Testis (tissue), 3 donors: ENCODE measurements around the gene LPIN1. TPM values are rescaled to one million over a fixed set of nuclear protein-coding genes. Genes with fewer than 3 reads are reported as not detected.
"Not testable (repeated sequence)": the region's sequence is repeated elsewhere in the genome, so short reads cannot be mapped to it uniquely, and the experiment has no call there.

Experiments
- DNase-seq: peaks from one replicate; pipeline ENCODE4 v3.0.0-alpha.2; 2019
- H3K27ac ChIP-seq, 2 donors: fragments of 200-600 bp; sonication (generic); one replicate each; pipeline ENCODE4 v1.5.1; 2019
- H3K27me3 ChIP-seq: fragments of 200-600 bp; sonication (generic); one replicate; pipeline ENCODE4 v1.5.1; 2019
- H3K36me3 ChIP-seq: fragments of 200-600 bp; sonication (generic); one replicate; pipeline ENCODE4 v1.5.1; 2017; ENCODE audit warnings: low read depth; ENCODE audit errors: missing control alignments
- H3K4me1 ChIP-seq: fragments of 200-600 bp; sonication (generic); one replicate; pipeline ENCODE4 v1.5.1; 2019
- H3K4me3 ChIP-seq, 2 donors: fragments of 200-600 bp; sonication (generic); one replicate each; pipeline ENCODE4 v1.5.1; 2017 to 2019
- H3K9me3 ChIP-seq: fragments of 200-600 bp; sonication (generic); one replicate; pipeline ENCODE4 v1.5.1; 2017
- CTCF ChIP-seq, 3 experiments: fragments of 450-650 bp in 2 of 3; fragments of 200-600 bp in 1 of 3; sonication (generic) in 1 of 3; IDR thresholded peaks; one replicate each; pipeline ENCODE4 v1.5.1; 2016 to 2019; ENCODE audit warnings: antibody characterized with exemption in 3 of 3, mild to moderate bottlenecking in 2 of 3, moderate library complexity in 1 of 3
- POLR2A ChIP-seq: fragments of 450-650 bp; IDR thresholded peaks from one replicate; pipeline ENCODE4 v1.6.1; 2017; ENCODE audit warnings: antibody characterized with exemption, mild to moderate bottlenecking, moderate library complexity
- WGBS, 2 donors: methylation state at CpG; one replicate each; pipeline ENCODE4 v1.1.5; 2018; 5-methylcytosine and 5-hydroxymethylcytosine counted together
- intact Hi-C: fragments of 100-400 bp; cut with DNase I; formaldehyde crosslinking; loops from one replicate; pipeline ENCODE4 v1.15.1; 2023; ENCODE audit warnings: low total_unique reads
- polyA plus RNA-seq: library from polyadenylated mRNA; stranded (reverse); fragments of 350-450 nt; fragmentation: Illumina TruSeq; extraction: RNeasy Lipid Tissue Mini Kit (QIAGEN cat#74804); gene quantifications from one replicate; pipeline ENCODE4 v1.2.3, GENCODE V29; 2014; ENCODE audit warnings: low read depth, low replicate concordance; ENCODE audit not compliant: insufficient read depth
- total RNA-seq, 2 donors: library from RNA; depleted of rRNA; stranded (reverse); fragments of >200 nt; gene quantifications; one replicate each; pipeline ENCODE4 v1.2.3, GENCODE V29; 2016

Gene LPIN1
- total and polyA plus RNA-seq, 3 donors from 2014 or later = 90.0 to 198 (median 169) TPM

GRCh38 chr2:11858883-11859282 lies 112.5 kb downstream of the LPIN1 start:
- Histone ChIP-seq H3K4me1 (peaks cover 1% of the 10 kb centered on the region), H3K36me3 (no peaks in the 10 kb centered on the region), H3K4me3 (no peak overlapping the region), H3K27ac (no peak overlapping the region), H3K9me3 (no peaks in the 10 kb centered on the region), H3K27me3 (no peaks in the 10 kb centered on the region)
- no peak for DNase-seq
- WGBS, 2 donors = 76 to 81% methylated on average over 2 of the region's 2 CpGs
- TF ChIP-seq POLR2A (no peak), CTCF (IDR thresholded peaks at IDR 0.05) (no peak)
- intact Hi-C loops = no loop called here

GRCh38 chr2:11859975-11860374 lies 113.5 kb downstream of the LPIN1 start:
- H3K9me3 ChIP-seq, H3K4me3 ChIP-seq, H3K4me1 ChIP-seq, DNase-seq, H3K27ac ChIP-seq, intact Hi-C loops, H3K27me3 ChIP-seq, H3K36me3 ChIP-seq: not testable (repeated sequence)
- 93 to 100% methylated on average over 3 of the region's 3 CpGs for WGBS, 2 donors

- 87 to 100% methylated on average over 2 of the region's 2 CpGs for WGBS, 2 donors
- peaks cover 5% of the 10 kb centered on the region for H3K4me1 ChIP-seq
Measured at GRCh38 chr2:11861044-11861443, 114.6 kb downstream of the LPIN1 start.

GRCh38 chr2:11862049-11862448 lies 115.6 kb downstream of the LPIN1 start:
- peaks cover 5% of the 10 kb centered on the region for H3K4me1 ChIP-seq
- no peak for TF ChIP-seq POLR2A
- no peak for TF ChIP-seq CTCF (IDR thresholded peaks at IDR 0.05)
- intact Hi-C loops = no loop called here
- H3K36me3 ChIP-seq = no peaks in the 10 kb centered on the region
- H3K9me3 ChIP-seq = no peaks in the 10 kb centered on the region
- H3K27me3 ChIP-seq = no peaks in the 10 kb centered on the region
- no peak overlapping the region for H3K4me3 ChIP-seq
- WGBS, 2 donors = 85 to 87% methylated on average over 3 of the region's 3 CpGs
- H3K27ac ChIP-seq = no peak overlapping the region
- no peak for DNase-seq

More at GRCh38 chr2:11861044-11861443, 114.6 kb downstream of the LPIN1 start:
- H3K27me3 ChIP-seq = no peaks in the 10 kb centered on the region
- TF ChIP-seq CTCF (IDR thresholded peaks at IDR 0.05) = no peak
- no peak for TF ChIP-seq POLR2A
- H3K36me3 ChIP-seq = no peaks in the 10 kb centered on the region
- H3K4me3 ChIP-seq = no peak overlapping the region
- H3K9me3 ChIP-seq = no peaks in the 10 kb centered on the region
- no peak for DNase-seq
- intact Hi-C loops = no loop called here
- H3K27ac ChIP-seq = no peak overlapping the region

- intact Hi-C loops = no loop called here
- Histone ChIP-seq H3K4me1 (peaks cover 5% of the 10 kb centered on the region), H3K36me3 (no peaks in the 10 kb centered on the region), H3K27ac (no peak overlapping the region), H3K9me3 (no peaks in the 10 kb centered on the region), H3K4me3 (no peak overlapping the region), H3K27me3 (no peaks in the 10 kb centered on the region)
- TF ChIP-seq POLR2A = no peak
- TF ChIP-seq CTCF (IDR thresholded peaks at IDR 0.05) = no peak
- WGBS, 2 donors = 91 to 96% methylated on average over 7 of the region's 7 CpGs
- DNase-seq = no peak
Measured at GRCh38 chr2:11863103-11863502, 116.7 kb downstream of the LPIN1 start.
